Uterus (tissue), 4 donors: Measurements from ENCODE around the gene ARL4C. TPM values are rescaled to one million over a fixed set of nuclear protein-coding genes. Genes with fewer than 3 reads are reported as not detected.

Experiments
- DNase-seq, 2 donors: peaks; one replicate each; pipeline ENCODE4 v3.0.0-alpha.2; 2019 to 2020
- H3K27ac ChIP-seq, 2 donors: fragments of 200-600 bp; sonication (generic); 1 replicate in 1 of 2; 2 replicates in 1 of 2; pipeline ENCODE4 v1.5.1; 2016 to 2018
- H3K27me3 ChIP-seq, 2 donors: fragments of 200-600 bp; sonication (generic); one replicate each; pipeline ENCODE4 v1.5.1; 2018 to 2019; ENCODE audit warnings: control low read depth in 1 of 2
- H3K36me3 ChIP-seq, 2 donors: fragments of 200-600 bp; sonication (generic); one replicate each; pipeline ENCODE4 v1.5.1; 2019; ENCODE audit warnings: control low read depth in 1 of 2
- H3K4me1 ChIP-seq, 2 donors: fragments of 200-600 bp; sonication (generic); one replicate each; pipeline ENCODE4 v1.5.1; 2018 to 2019; ENCODE audit warnings: control low read depth in 1 of 2
- H3K4me3 ChIP-seq, 2 donors: fragments of 200-600 bp; sonication (generic); 1 replicate in 1 of 2; 2 replicates in 1 of 2; pipeline ENCODE4 v1.5.1; 2018 to 2019; ENCODE audit warnings: mild to moderate bottlenecking in 1 of 2
- H3K9me3 ChIP-seq, 2 donors: fragments of 200-600 bp; sonication (generic); one replicate each; pipeline ENCODE4 v1.5.1; 2019; ENCODE audit warnings: control low read depth in 1 of 2
- CTCF ChIP-seq, 4 experiments: fragments of 200-600 bp in 2 of 4; fragments of 450-650 bp in 2 of 4; sonication (generic) in 2 of 4; IDR thresholded peaks; one replicate each; pipeline ENCODE4 v1.5.1; 2016 to 2019; ENCODE audit warnings: antibody characterized with exemption in 4 of 4, mild to moderate bottlenecking in 2 of 4, moderate library complexity in 1 of 4
- POLR2A ChIP-seq, 2 donors: fragments of 450-650 bp; IDR thresholded peaks; one replicate each; pipeline ENCODE4 v1.6.1; 2016; ENCODE audit warnings: antibody characterized with exemption in 2 of 2, mild to moderate bottlenecking in 1 of 2, moderate library complexity in 1 of 2
- intact Hi-C: fragments of 100-400 bp; cut with DNase I; formaldehyde crosslinking; loops from one replicate; pipeline ENCODE4 v1.15.1; 2023; ENCODE audit warnings: low total_unique reads
- total RNA-seq, 4 donors: library from RNA; depleted of rRNA in 3 of 4; stranded (reverse); fragments of >200 nt in 3 of 4; gene quantifications; one replicate each; pipeline versions ENCODE4 v1.1.0 to v1.2.4, GENCODE V29; 2014 to 2023
- donor health status: DM: yes; HTN: yes; CAD: no.

Gene ARL4C
- total RNA-seq, 4 donors from 2014 or later: 3.0 to 15.6 (median 3.1) TPM; not detected in 1

- no peak for TF ChIP-seq POLR2A (IDR thresholded peaks at IDR 0.05)
- TF ChIP-seq CTCF (IDR thresholded peaks at IDR 0.05): no peak
- no peak overlapping the region for H3K27ac ChIP-seq
- intact Hi-C loops: no loop called here
Observed at GRCh38 chr2:234447189-234447588, 49.7 kb downstream of the ARL4C start.

DNA sequence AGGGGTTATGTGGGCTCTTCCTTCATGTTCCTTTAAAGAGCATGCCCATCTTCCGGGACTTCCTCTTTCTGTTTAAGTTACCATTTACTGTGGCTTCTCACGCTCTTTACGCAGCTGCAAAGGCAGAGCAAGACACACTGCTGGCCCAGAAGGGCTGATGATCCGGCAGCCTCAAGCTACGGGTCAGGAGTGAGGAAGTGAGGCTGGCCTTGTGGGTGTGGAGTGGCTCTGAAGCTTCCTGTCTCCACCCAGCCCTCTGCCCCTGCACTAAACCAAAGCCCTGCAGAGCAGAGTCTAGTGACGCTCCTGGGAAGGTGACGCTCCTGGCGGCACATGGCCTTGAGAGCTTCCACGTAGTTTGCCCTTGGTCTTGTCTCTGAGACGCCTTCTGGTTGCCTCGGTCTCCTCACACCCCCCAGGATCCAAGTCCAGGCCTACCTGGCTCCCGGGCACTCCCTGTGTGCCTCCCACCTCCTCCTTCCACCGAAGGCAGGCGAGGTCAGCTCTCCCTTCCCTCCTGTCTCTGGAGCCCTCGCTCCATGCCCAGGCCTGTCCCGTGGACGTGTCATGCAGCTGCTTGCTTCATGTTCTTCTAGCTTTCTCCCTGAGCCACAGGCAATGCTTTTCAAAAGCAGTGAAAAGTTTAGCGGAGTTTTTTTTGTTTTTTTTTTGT lies 50.3 kb downstream of the ARL4C start:
- no peaks in the 10 kb centered on the region for H3K36me3 ChIP-seq
- intact Hi-C loops: no loop called here
- H3K27ac ChIP-seq: no peak overlapping the region
- H3K9me3 ChIP-seq: no peaks in the 10 kb centered on the region
- no peaks in the 10 kb centered on the region for H3K4me1 ChIP-seq
- H3K4me3 ChIP-seq: no peak overlapping the region
- DNase-seq: peak; percentile 22 to 30
- no peaks in the 10 kb centered on the region for H3K27me3 ChIP-seq
- TF ChIP-seq POLR2A (IDR thresholded peaks at IDR 0.05) (no peak), CTCF (IDR thresholded peaks at IDR 0.05) (no peak)

More at GRCh38 chr2:234447189-234447588, 49.7 kb downstream of the ARL4C start:
- Histone ChIP-seq H3K4me3 (no peak overlapping the region), H3K36me3 (no peaks in the 10 kb centered on the region), H3K27me3 (no peaks in the 10 kb centered on the region), H3K9me3 (no peaks in the 10 kb centered on the region), H3K4me1 (no peaks in the 10 kb centered on the region)
- no peak for DNase-seq

GRCh38 chr2:234444893-234445292 lies 52.0 kb downstream of the ARL4C start:
- Histone ChIP-seq H3K4me3 (no peak overlapping the region), H3K9me3 (no peaks in the 10 kb centered on the region), H3K36me3 (no peaks in the 10 kb centered on the region), H3K27ac (no peak overlapping the region), H3K27me3 (no peaks in the 10 kb centered on the region), H3K4me1 (no peaks in the 10 kb centered on the region)
- intact Hi-C loops: no loop called here
- no peak for DNase-seq
- TF ChIP-seq POLR2A (IDR thresholded peaks at IDR 0.05): no peak
- no peak for TF ChIP-seq CTCF (IDR thresholded peaks at IDR 0.05)

DNA sequence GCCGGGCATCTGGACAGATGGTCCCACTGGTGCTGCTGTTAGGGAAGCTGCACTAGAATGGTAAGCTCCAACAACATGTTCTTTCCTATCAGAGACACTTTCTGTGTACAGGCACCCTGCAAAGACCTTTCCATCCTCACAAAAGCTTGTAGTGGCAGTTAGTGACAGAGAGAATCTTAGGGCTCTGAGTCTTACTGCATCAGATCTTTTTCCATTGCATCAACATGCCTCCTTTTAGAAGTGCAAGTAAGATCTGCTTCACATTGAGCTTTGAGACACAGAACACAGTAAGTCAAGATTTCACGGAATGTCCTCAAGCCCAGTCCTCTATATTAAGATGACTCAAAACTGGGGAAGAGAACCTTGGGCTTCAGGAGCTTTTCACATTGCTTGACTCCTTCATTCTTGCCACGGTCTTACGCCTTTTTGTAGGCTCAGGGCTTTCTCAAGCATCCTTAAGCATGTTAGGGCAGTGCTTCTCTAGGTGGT lies 52.6 kb downstream of the ARL4C start:
- no peaks in the 10 kb centered on the region for H3K27me3 ChIP-seq
- no peak for DNase-seq
- TF ChIP-seq POLR2A (IDR thresholded peaks at IDR 0.05) (no peak), CTCF (IDR thresholded peaks at IDR 0.05) (no peak)
- H3K4me1 ChIP-seq: no peaks in the 10 kb centered on the region
- H3K27ac ChIP-seq: no peak overlapping the region
- no peaks in the 10 kb centered on the region for H3K9me3 ChIP-seq
- no peaks in the 10 kb centered on the region for H3K36me3 ChIP-seq
- no peak overlapping the region for H3K4me3 ChIP-seq
- intact Hi-C loops: no loop called here
